ENCODE measurements around the gene MRPL50. TPM values are rescaled to one million over a fixed set of nuclear protein-coding genes. Genes with fewer than 3 reads are reported as not detected.
"Not testable (repeated sequence)": the region's sequence is repeated elsewhere in the genome, so short reads cannot be mapped to it uniquely, and the experiment has no call there.

Gene MRPL50
- total RNA-seq, 1 donor from 2014 or later = 9.5 TPM

DNA sequence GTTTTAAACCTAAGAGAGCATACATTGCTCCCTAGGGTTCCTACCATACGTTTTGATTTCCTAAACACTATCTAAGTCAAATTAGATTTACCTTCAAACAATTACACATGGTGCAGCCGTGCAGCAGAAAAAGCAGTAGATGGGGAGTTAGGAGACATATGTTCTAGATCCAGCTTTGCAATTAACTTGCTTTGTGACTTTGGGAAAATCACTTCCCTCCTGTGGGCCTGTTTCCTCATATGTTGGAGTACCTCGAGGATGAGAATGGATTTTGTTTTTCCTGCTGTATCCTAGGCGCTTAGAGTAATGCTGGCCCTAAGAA, 711 bp downstream of the MRPL50 start:
- peak overlapping the region; percentile 96 for H3K4me3 Mint-ChIP-seq
- H3K27me3 Mint-ChIP-seq (ENCODE audit: low read depth) = no peaks in the 10 kb centered on the region
- peak overlapping the region; percentile 99 for H3K27ac Mint-ChIP-seq
- DNase-seq (ENCODE audit: low spot score in 2 of 2, unreplicated experiment in 2 of 2) = no peak
- H3K36me3 Mint-ChIP-seq = peaks cover 65% of the 10 kb centered on the region
- H3K4me1 Mint-ChIP-seq = peaks cover 33% of the 10 kb centered on the region
- peaks cover 48% of the 10 kb centered on the region for H3K9me3 Mint-ChIP-seq
- TF ChIP-seq CTCF (IDR thresholded peaks at IDR 0.05; ENCODE audit: unreplicated experiment) = no peak

- Mint-ChIP-seq H3K4me1 (peaks cover 14% of the 10 kb centered on the region), H3K9me3 (peaks cover 45% of the 10 kb centered on the region), H3K27ac (no peak overlapping the region), H3K27me3 (ENCODE audit: low read depth) (no peaks in the 10 kb centered on the region), H3K36me3 (peaks cover 64% of the 10 kb centered on the region), H3K4me3 (no peak overlapping the region)
- no peak for DNase-seq (ENCODE audit: low spot score in 2 of 2, unreplicated experiment in 2 of 2)
- TF ChIP-seq CTCF (IDR thresholded peaks at IDR 0.05; ENCODE audit: unreplicated experiment) = no peak
These were observed 3.7 kb downstream of the MRPL50 start for GRCh38 chr9:101394687-101395086.

- peaks cover 73% of the 10 kb centered on the region for H3K36me3 Mint-ChIP-seq
- TF ChIP-seq CTCF (IDR thresholded peaks at IDR 0.05; ENCODE audit: unreplicated experiment) = no peak
- no peak overlapping the region for H3K4me3 Mint-ChIP-seq
- no peak for DNase-seq (ENCODE audit: low spot score in 2 of 2, unreplicated experiment in 2 of 2)
- H3K27me3 Mint-ChIP-seq (ENCODE audit: low read depth) = no peaks in the 10 kb centered on the region
- H3K27ac Mint-ChIP-seq = no peak overlapping the region
- peaks cover 45% of the 10 kb centered on the region for H3K9me3 Mint-ChIP-seq
- H3K4me1 Mint-ChIP-seq = peaks cover 10% of the 10 kb centered on the region
These were observed 5.3 kb downstream of the MRPL50 start for GRCh38 chr9:101393135-101393534.

- DNase-seq (ENCODE audit: low spot score in 2 of 2, unreplicated experiment in 2 of 2) = no peak
- Mint-ChIP-seq H3K4me3 (no peak overlapping the region), H3K27ac (no peak overlapping the region), H3K36me3 (peaks cover 60% of the 10 kb centered on the region), H3K27me3 (ENCODE audit: low read depth) (no peaks in the 10 kb centered on the region), H3K4me1 (no peaks in the 10 kb centered on the region), H3K9me3 (peaks cover 41% of the 10 kb centered on the region)
- no peak for TF ChIP-seq CTCF (IDR thresholded peaks at IDR 0.05; ENCODE audit: unreplicated experiment)
These were observed 9.9 kb downstream of the MRPL50 start for GRCh38 chr9:101388507-101388993.

DNA sequence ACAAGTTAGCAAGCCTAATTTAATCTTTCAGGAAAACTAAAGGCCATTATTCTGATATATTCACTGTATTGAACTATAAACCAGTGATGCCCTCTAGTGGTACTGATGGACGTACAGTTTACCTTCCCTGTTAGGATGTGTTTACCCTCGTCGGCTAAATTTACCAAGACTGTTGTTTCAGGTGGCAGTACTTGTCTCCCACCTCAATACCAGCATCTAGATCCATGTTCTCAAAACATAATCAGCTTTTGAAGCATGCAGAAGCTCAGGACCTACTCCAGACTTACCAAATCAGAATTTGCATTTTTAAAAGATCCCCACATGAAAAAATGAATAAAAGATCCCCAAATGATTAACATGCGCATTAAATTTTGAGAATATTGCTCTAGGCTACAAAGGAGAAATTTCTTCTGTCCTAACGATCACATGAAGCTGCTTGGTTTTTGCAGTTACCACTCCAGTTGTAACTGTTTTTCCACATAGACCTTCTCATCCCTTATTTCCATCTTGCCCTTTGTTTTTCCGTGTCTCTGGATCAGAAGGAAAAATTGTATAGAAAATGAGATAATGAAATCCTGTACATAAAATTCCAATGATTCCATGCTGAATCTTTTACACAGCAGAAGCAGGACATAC, 10.4 kb downstream of the MRPL50 start:
- H3K9me3 Mint-ChIP-seq = peaks cover 36% of the 10 kb centered on the region
- H3K36me3 Mint-ChIP-seq = peaks cover 56% of the 10 kb centered on the region
- H3K27ac Mint-ChIP-seq = no peak overlapping the region
- H3K4me1 Mint-ChIP-seq = no peaks in the 10 kb centered on the region
- no peak for TF ChIP-seq CTCF (IDR thresholded peaks at IDR 0.05; ENCODE audit: unreplicated experiment)
- no peak overlapping the region for H3K4me3 Mint-ChIP-seq
- H3K27me3 Mint-ChIP-seq (ENCODE audit: low read depth) = no peaks in the 10 kb centered on the region
- no peak for DNase-seq (ENCODE audit: low spot score in 2 of 2, unreplicated experiment in 2 of 2)

GRCh38 chr9:101384873-101385536, 13.4 kb downstream of the MRPL50 start, which contains the start of gene BAAT:
Gene BAAT (minus strand): TSS chr9:101385006. CDS start chr9:101371404, 13,602 bp downstream.
- H3K27ac Mint-ChIP-seq; DNase-seq (ENCODE audit: low spot score in 2 of 2, unreplicated experiment in 2 of 2): not testable (repeated sequence)

More at GRCh38 chr9:101384873-101385536, 13.4 kb downstream of the MRPL50 start, which contains the start of gene BAAT:
- Mint-ChIP-seq H3K36me3 (peaks cover 27% of the 10 kb centered on the region), H3K9me3 (peaks cover 24% of the 10 kb centered on the region)
- H3K4me1 Mint-ChIP-seq; H3K4me3 Mint-ChIP-seq; H3K27me3 Mint-ChIP-seq (ENCODE audit: low read depth): not testable (repeated sequence)

All from mesothelial cell of epicardium (in vitro differentiated cells).